ENCODE results near the gene SPTSSA. TPM values are rescaled to one million over a fixed set of nuclear protein-coding genes. Genes with fewer than 3 reads are reported as not detected.

SPTSSA gene
- total RNA-seq, 1 experiment from 2014 or later = 20.2 TPM

- CTCF ChIA-PET = no interaction called here
- POLR2A ChIA-PET (ENCODE audit: low non-redundant PET) = no interaction called here
Observed at GRCh38 chr14:34470319-34470718, 8.3 kb upstream of the SPTSSA start.

GRCh38 chr14:34466691-34467090, 4.7 kb upstream of the SPTSSA start:
- intact Hi-C loops (cut with micrococcal nuclease; ENCODE audit: unreplicated experiment) = no loop called here
- Histone ChIP-seq H3K4me3 (ENCODE audit: low read depth, low read length, poor library complexity, severe bottlenecking) (no peak overlapping the region), H3K27ac (ENCODE audit: low read depth, low read length, poor library complexity, severe bottlenecking) (no peak overlapping the region), H3K27me3 (replicated peaks; ENCODE audit: insufficient read depth, low read depth, low read length, poor library complexity) (no peaks in the 10 kb centered on the region), H3K36me3 (ENCODE audit: insufficient read depth, low read length, poor library complexity, severe bottlenecking) (no peaks in the 10 kb centered on the region), H3K9me3 (ENCODE audit: low read depth, low read length, poor library complexity, severe bottlenecking) (no peaks in the 10 kb centered on the region), H3K4me1 (ENCODE audit: insufficient read depth, low read length, poor library complexity, severe bottlenecking) (peaks cover 22% of the 10 kb centered on the region)
- BruUV-seq (replicated peaks) = no TSS peak
- DNase-seq (ENCODE audit: low spot score) = no peak
- ChIA-PET CTCF (no interaction called here), POLR2A (ENCODE audit: low non-redundant PET) (interaction anchor here (0.6 kb wide), 1 partner anchor 83 kb away, joined by 3 read pairs; no protein-coding TSS in a partner anchor)
- TF ChIP-seq CTCF (conservative IDR thresholded peaks at IDR 0.05; ENCODE audit: low read depth, low read length) = no peak
- TF ChIP-seq EZH2 (IDR thresholded peaks at IDR 0.05; ENCODE audit: borderline replicate concordance, low read depth, low read length, poor library complexity, severe bottlenecking) = no peak

More at GRCh38 chr14:34470319-34470718, 8.3 kb upstream of the SPTSSA start:
- Histone ChIP-seq H3K36me3 (ENCODE audit: insufficient read depth, low read length, poor library complexity, severe bottlenecking) (no peaks in the 10 kb centered on the region), H3K27ac (ENCODE audit: low read depth, low read length, poor library complexity, severe bottlenecking) (no peak overlapping the region), H3K9me3 (ENCODE audit: low read depth, low read length, poor library complexity, severe bottlenecking) (no peaks in the 10 kb centered on the region), H3K4me3 (ENCODE audit: low read depth, low read length, poor library complexity, severe bottlenecking) (no peak overlapping the region), H3K4me1 (ENCODE audit: insufficient read depth, low read length, poor library complexity, severe bottlenecking) (peaks cover 9% of the 10 kb centered on the region), H3K27me3 (replicated peaks; ENCODE audit: insufficient read depth, low read depth, low read length, poor library complexity) (no peaks in the 10 kb centered on the region)
- no peak for TF ChIP-seq EZH2 (IDR thresholded peaks at IDR 0.05; ENCODE audit: borderline replicate concordance, low read depth, low read length, poor library complexity, severe bottlenecking)
- no peak for TF ChIP-seq CTCF (conservative IDR thresholded peaks at IDR 0.05; ENCODE audit: low read depth, low read length)
- DNase-seq (ENCODE audit: low spot score) = no peak
- intact Hi-C loops (cut with micrococcal nuclease; ENCODE audit: unreplicated experiment) = no loop called here
- BruUV-seq (replicated peaks) = no TSS peak

GRCh38 chr14:34465069-34465859, 3.2 kb upstream of the SPTSSA start:
- Histone ChIP-seq H3K27ac (ENCODE audit: low read depth, low read length, poor library complexity, severe bottlenecking) (peak overlapping the region; percentile 81), H3K4me3 (ENCODE audit: low read depth, low read length, poor library complexity, severe bottlenecking) (peak overlapping the region; percentile 13), H3K9me3 (ENCODE audit: low read depth, low read length, poor library complexity, severe bottlenecking) (no peaks in the 10 kb centered on the region), H3K4me1 (ENCODE audit: insufficient read depth, low read length, poor library complexity, severe bottlenecking) (peaks cover 28% of the 10 kb centered on the region), H3K36me3 (ENCODE audit: insufficient read depth, low read length, poor library complexity, severe bottlenecking) (no peaks in the 10 kb centered on the region), H3K27me3 (replicated peaks; ENCODE audit: insufficient read depth, low read depth, low read length, poor library complexity) (no peaks in the 10 kb centered on the region)
- DNase-seq (ENCODE audit: low spot score) = peak; percentile 91
- TSS peak; percentile 75 for BruUV-seq (replicated peaks)
- POLR2A ChIA-PET (ENCODE audit: low non-redundant PET) = no interaction called here
- TF ChIP-seq CTCF (conservative IDR thresholded peaks at IDR 0.05; ENCODE audit: low read depth, low read length) (no peak), EZH2 (IDR thresholded peaks at IDR 0.05; ENCODE audit: borderline replicate concordance, low read depth, low read length, poor library complexity, severe bottlenecking) (no peak)
- CTCF ChIA-PET = no interaction called here
- intact Hi-C loops (cut with micrococcal nuclease; ENCODE audit: unreplicated experiment) = no loop called here

Measured in A673 (cell line).